Activated naive CD8-positive, alpha-beta T cell treated with anti-CD3 and anti-CD28 coated beads for 36 hours (primary cell): ENCODE results near the gene PIMREG. TPM values are rescaled to one million over a fixed set of nuclear protein-coding genes. Genes with fewer than 3 reads are reported as not detected.
"Not testable (repeated sequence)": the region's sequence is repeated elsewhere in the genome, so short reads cannot be mapped to it uniquely, and the experiment has no call there.

ENCODE experiments used
- DNase-seq: peaks from one replicate; pipeline ENCODE4 v3.0.0; 2021
- H3K27ac Mint-ChIP-seq: one replicate; pipeline ENCODE4 v1.8.0; 2022; ENCODE audit warnings: mild to moderate bottlenecking, moderate library complexity, mixed read lengths
- H3K27me3 Mint-ChIP-seq: one replicate; pipeline ENCODE4 v1.8.0; 2022; ENCODE audit warnings: mild to moderate bottlenecking, mixed read lengths
- H3K36me3 Mint-ChIP-seq: one replicate; pipeline ENCODE4 v1.8.0; 2021; ENCODE audit warnings: mild to moderate bottlenecking, mixed read lengths
- H3K4me1 Mint-ChIP-seq: one replicate; pipeline ENCODE4 v1.8.0; 2021; ENCODE audit warnings: mixed read lengths
- H3K4me3 Mint-ChIP-seq: one replicate; pipeline ENCODE4 v1.8.0; 2022; ENCODE audit warnings: mild to moderate bottlenecking, moderate library complexity, mixed read lengths
- H3K9me3 Mint-ChIP-seq: one replicate; pipeline ENCODE4 v1.8.0; 2022; ENCODE audit warnings: mixed read lengths
- total RNA-seq, 2 experiments: library from RNA; stranded (reverse); gene quantifications; one replicate each; pipeline ENCODE4 v1.2.3, GENCODE V29; 2021

Gene PIMREG
- total RNA-seq, 2 experiments from 2014 or later: 4.8 to 5.7 TPM

DNA sequence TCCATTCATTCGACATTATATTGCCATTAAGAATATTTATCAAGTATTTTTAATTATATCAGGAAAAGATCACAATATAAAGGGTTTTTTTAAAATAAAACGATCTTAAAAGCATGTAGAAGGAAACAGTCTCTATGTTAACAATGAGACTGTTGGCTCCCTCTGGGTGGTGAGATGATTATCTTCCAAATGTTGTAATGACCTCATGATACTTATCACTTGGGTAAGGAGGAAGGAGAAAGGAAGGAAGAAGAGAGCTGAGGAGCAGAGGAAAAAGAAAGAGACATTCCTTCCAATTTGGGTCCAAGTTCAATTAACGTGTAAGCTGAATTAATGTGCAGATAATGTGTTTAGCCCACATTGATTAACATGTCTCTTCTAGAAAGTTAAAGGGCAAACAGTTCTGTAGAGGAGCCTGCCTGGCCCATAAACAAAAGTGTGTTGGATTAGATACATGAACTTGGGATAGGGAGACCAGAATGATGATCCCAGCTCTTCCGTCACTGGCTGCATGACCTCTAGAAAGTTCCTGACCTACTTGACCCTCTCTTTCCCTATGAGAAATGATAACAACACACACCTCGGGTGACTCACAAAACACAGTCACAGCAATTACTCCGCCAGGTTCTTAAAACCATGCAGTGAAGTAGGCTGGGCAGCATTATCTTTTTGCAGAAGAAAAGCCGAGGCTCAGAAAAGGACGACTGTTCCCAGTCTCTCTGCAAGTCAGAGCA is 32.0 kb downstream of the PIMREG start:
- Mint-ChIP-seq H3K27ac (no peak overlapping the region), H3K27me3 (no peaks in the 10 kb centered on the region), H3K9me3 (no peaks in the 10 kb centered on the region), H3K4me1 (peaks cover 2% of the 10 kb centered on the region), H3K36me3 (no peaks in the 10 kb centered on the region), H3K4me3 (no peak overlapping the region)
- no peak for DNase-seq

DNA sequence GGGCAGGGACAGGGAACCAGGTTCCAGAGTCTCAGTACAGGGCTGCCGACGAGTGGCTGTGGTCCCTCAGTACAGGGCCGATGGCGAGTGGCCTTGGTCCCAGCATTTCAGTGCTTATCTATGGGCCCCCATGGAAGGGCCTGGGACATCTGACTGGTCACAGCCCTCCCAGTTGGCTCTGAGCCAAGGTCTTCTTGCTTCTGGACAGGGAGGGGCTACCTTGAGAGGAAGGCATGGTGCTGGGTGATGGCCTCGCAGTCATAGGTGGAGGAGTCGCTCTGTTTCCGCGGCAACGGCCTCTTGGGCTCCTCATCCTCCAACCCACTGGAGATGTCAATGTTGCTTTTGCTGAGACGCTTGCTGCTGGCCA is 32.5 kb downstream of the PIMREG start:
- no peak for DNase-seq
- H3K27ac Mint-ChIP-seq: no peak overlapping the region
- peaks cover 2% of the 10 kb centered on the region for H3K4me1 Mint-ChIP-seq
- H3K9me3 Mint-ChIP-seq: no peaks in the 10 kb centered on the region
- no peaks in the 10 kb centered on the region for H3K27me3 Mint-ChIP-seq
- H3K36me3 Mint-ChIP-seq: no peaks in the 10 kb centered on the region
- H3K4me3 Mint-ChIP-seq: no peak overlapping the region

DNA sequence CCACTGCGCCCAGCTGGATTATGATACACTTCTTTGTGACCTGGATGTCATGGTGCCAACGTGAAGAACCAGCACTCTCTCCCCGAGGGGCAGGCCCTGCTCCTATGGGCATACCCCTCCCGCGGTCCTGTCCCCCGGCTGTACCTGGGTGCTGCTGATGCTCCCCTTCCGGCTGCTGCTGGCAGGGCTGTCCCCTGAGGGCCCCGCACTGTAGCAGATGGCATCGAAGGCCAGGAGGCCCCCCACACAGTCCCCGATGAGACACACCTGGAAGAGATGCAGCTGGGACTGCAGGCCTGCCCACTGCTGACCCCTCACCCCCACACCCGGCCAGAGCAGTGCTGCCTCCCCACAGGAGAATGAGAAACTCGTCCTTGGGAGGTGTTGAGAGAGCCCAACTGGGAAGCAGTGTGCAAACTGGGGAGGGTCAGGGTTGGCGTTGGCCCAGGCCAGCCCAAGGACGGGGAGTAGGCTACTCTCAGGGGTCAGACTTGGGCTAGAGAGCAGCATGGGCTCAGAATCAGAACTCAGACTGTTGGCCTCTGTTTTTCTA is 33.7 kb downstream of the PIMREG start:
- Mint-ChIP-seq H3K27ac (no peak overlapping the region), H3K4me3 (no peak overlapping the region), H3K4me1 (peaks cover 2% of the 10 kb centered on the region), H3K9me3 (no peaks in the 10 kb centered on the region), H3K36me3 (no peaks in the 10 kb centered on the region), H3K27me3 (no peaks in the 10 kb centered on the region)
- DNase-seq: no peak

DNA sequence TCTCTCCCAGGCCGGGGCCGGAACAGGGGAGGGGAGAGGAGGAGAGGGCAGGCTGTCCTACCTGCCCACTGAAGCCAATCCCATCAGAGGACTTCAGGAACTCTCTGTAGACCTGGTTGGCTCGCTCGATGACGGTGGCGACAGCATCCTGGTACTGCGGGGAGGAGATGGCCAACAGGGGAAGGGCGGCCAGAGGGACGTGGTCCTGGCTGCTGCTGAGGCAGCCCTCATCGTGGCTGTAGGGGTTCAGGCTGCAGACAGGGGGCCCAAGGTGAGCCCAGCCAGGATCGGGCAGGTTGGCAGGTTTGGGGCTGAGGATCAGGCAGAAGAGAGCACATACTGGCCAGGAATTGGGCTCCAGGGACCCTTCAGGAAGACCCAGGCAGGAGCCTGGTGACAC is 34.2 kb downstream of the PIMREG start:
- Mint-ChIP-seq H3K4me3 (no peak overlapping the region), H3K27me3 (no peaks in the 10 kb centered on the region), H3K27ac (no peak overlapping the region), H3K36me3 (no peaks in the 10 kb centered on the region), H3K4me1 (no peaks in the 10 kb centered on the region), H3K9me3 (no peaks in the 10 kb centered on the region)
- DNase-seq: no peak

DNA sequence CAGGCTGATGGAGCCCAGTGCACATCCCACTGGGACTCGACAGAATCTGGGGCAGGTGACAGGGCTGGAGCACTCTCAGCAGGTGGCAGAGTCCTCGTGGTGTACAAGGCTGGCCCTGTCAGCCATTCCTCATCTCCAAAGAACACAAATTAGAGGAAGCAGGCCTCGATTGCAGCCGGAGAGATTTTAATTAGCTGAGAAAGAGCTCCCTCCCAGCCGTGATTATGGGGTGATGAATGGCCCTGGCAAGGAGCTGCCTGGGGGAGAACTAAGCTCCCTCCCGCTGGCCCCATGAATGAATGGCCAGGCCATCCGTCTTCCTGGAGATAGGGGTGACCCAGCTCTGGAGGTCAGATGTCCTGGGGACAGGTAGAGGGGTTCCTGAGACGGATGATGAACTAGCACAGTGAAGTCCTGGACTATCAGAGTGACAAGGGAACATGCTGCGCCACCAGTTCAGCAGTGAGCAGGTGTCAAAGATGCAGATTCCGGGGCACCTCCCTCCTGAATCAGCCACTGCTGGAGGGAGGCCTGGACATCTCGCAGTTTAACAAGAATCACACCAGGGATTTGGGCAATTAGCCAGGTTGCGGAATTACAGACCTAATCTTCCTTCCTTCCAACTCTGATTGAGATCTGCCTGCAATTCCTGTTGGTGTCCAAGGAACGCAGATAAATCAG is 35.5 kb downstream of the PIMREG start:
- H3K4me1 Mint-ChIP-seq: no peaks in the 10 kb centered on the region
- no peaks in the 10 kb centered on the region for H3K27me3 Mint-ChIP-seq
- no peaks in the 10 kb centered on the region for H3K36me3 Mint-ChIP-seq
- DNase-seq: no peak
- H3K4me3 Mint-ChIP-seq: no peak overlapping the region
- no peaks in the 10 kb centered on the region for H3K9me3 Mint-ChIP-seq
- no peak overlapping the region for H3K27ac Mint-ChIP-seq

DNA sequence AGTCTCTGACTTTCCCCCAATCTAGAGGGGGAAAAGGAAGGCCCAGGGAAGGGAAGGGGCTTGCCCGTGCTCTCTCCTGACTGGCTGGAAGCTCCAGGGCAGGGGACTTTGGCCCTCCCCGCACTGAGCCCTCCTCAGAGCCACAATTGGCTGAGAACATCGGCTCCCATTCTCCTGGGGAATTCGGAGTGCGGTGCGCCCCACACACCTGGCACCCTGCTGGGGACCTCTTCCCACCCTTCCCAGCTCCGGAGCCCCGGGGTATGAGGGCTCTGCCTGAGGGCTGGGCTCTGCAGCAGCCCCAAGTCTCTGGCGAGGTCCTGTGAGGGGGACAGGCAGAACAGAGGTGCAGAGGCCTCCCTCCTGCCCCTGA is 36.0 kb downstream of the PIMREG start:
- no peaks in the 10 kb centered on the region for H3K27me3 Mint-ChIP-seq
- no peak overlapping the region for H3K4me3 Mint-ChIP-seq
- H3K27ac Mint-ChIP-seq: no peak overlapping the region

DNA sequence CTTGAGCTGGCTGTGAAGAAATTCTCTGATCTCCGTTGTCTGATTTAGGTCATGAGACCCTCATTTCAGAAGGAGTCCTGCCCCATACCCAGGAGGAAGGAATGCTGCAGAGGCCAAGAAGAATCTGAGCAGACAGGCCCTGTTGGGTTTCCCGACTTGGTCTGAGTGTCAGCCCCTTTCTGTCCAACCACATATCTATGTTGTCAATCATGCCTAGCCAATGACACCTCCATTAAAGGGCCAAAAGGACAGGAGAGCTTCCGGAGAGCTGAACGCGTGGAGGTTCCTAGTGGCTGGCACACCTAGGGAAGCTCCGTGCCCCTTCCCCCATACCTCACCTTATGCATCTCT is 37.8 kb downstream of the PIMREG start:
- Mint-ChIP-seq H3K27me3 (no peaks in the 10 kb centered on the region), H3K36me3 (no peaks in the 10 kb centered on the region), H3K4me3 (no peak overlapping the region), H3K9me3 (no peaks in the 10 kb centered on the region), H3K4me1 (no peaks in the 10 kb centered on the region), H3K27ac (no peak overlapping the region)
- no peak for DNase-seq

More for the DNA sequence above, 36.0 kb downstream of the PIMREG start:
- no peak for DNase-seq
- Mint-ChIP-seq H3K36me3 (no peaks in the 10 kb centered on the region), H3K4me1 (no peaks in the 10 kb centered on the region), H3K9me3 (no peaks in the 10 kb centered on the region)

DNA sequence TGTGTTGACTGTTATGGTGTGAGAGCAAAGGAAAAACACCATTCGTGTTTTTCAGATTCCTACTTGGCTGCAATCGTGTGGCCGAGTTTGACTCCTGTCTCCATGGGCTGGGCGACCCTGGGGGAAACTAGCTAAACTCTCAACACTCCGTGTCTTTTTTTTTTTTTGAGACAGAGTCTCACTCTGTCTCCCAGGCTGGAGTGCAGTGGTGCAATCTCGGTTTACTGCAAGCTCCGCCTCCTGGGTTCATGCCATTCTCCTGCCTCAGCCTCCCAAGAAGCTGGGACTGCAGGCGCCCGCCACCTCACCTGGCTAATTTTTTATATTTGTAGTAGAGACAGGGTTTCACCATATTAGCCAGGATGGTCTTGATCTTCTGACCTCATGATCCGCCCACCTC is 38.5 kb downstream of the PIMREG start:
- H3K27me3 Mint-ChIP-seq: not testable (repeated sequence)

DNA sequence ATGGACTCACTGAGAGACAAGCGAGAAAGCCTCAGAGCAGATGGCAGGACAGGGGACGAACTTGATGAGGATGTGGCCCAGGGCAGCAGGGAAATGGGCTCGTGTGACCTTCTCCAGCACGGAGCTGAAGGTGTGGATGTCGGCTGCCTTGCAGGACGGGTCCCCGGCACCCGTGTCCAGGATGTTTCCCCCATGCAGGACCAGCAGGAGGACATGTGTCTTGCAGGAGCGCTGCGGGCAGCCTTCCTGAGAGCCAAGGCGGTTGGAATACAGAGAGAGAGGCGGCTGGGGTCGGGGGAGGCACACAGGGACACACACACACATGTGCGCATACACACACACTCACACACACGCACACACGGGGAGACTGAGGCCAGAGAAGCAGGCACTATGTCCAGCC is 39.3 kb downstream of the PIMREG start:
- Mint-ChIP-seq H3K36me3 (no peaks in the 10 kb centered on the region), H3K4me1 (no peaks in the 10 kb centered on the region), H3K4me3 (no peak overlapping the region), H3K27me3 (no peaks in the 10 kb centered on the region), H3K9me3 (no peaks in the 10 kb centered on the region), H3K27ac (no peak overlapping the region)
- DNase-seq: no peak

More for the DNA sequence above, 38.5 kb downstream of the PIMREG start:
- not testable (repeated sequence) for H3K4me1 Mint-ChIP-seq, H3K9me3 Mint-ChIP-seq, DNase-seq, H3K27ac Mint-ChIP-seq, H3K36me3 Mint-ChIP-seq, H3K4me3 Mint-ChIP-seq

DNA sequence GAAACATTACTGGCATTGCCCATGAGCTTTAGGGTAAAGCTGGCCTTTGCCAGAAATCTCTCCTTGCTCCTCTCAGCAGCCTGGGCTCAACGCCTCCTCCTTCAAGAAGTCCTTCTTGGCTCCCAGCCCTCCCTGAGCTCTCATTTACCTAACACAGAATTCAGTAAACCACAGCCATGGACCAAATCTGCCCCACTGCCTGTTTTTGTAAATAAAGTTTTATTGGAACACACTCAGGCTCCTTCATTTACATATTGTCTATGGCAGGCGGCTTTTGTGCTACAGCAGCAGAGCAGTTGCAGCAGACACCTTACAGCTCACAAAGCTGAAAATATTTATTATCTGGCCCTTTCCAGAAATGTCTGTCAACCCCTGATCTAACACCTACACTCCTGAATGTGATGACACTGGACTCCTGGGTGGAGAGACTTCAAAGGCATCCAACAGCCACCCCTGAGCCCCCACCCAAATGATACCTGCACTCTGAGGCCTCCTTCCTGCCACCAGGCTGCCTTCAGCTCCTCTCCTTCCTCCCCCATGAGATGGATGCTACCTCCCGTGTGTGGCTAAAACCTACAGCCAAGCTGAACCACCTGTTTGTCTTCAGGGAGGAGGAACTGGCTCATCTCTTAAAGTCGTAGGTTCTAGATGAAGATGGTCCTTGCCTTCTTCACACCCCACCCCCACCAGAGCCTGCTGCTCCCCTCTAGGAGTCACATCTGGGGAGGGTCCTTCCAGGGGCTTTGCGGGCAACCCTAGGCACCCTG is 41.6 kb downstream of the PIMREG start:
- H3K36me3 Mint-ChIP-seq: no peaks in the 10 kb centered on the region
- no peaks in the 10 kb centered on the region for H3K4me1 Mint-ChIP-seq
- DNase-seq: no peak
- H3K27ac Mint-ChIP-seq: no peak overlapping the region
- no peaks in the 10 kb centered on the region for H3K9me3 Mint-ChIP-seq
- H3K27me3 Mint-ChIP-seq: no peaks in the 10 kb centered on the region
- H3K4me3 Mint-ChIP-seq: no peak overlapping the region

DNA sequence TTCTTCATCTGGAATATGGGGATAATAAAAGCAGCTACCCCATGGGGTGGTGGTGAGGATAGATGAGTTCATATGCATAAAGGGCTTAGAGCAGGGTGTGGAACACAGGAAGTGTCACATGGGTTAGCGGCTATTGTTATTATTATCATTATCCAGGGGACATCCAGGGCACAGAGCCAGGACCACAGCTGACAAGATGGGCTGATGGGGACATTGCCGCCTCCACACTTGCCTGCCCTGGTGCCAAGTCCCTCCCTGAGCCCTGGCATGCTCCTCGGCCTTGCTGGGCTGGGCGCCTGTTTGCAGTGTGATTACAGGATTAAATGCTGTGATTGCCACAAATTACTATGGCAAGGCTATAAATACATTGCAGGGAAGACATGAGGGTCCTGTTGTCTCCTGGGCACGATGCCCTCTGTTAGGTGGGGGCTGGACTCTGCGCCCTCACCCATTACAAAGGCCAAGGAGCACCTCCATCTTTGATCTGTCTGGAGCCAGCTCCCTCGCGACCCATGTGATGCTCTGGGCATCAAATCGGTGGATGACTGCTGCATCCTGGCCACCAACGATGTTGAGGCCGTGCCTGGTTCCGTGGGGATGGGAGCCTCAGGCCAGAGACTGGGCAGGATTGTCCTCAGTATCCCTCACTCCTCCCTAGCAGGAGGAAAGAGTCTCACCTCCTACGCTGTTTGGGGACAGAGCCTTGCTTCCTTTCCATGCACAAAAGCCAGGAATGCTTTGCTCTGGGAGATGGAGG is 43.2 kb downstream of the PIMREG start:
- Mint-ChIP-seq H3K4me3 (no peak overlapping the region), H3K9me3 (no peaks in the 10 kb centered on the region), H3K27me3 (no peaks in the 10 kb centered on the region), H3K27ac (no peak overlapping the region), H3K36me3 (no peaks in the 10 kb centered on the region), H3K4me1 (no peaks in the 10 kb centered on the region)
- DNase-seq: no peak

DNA sequence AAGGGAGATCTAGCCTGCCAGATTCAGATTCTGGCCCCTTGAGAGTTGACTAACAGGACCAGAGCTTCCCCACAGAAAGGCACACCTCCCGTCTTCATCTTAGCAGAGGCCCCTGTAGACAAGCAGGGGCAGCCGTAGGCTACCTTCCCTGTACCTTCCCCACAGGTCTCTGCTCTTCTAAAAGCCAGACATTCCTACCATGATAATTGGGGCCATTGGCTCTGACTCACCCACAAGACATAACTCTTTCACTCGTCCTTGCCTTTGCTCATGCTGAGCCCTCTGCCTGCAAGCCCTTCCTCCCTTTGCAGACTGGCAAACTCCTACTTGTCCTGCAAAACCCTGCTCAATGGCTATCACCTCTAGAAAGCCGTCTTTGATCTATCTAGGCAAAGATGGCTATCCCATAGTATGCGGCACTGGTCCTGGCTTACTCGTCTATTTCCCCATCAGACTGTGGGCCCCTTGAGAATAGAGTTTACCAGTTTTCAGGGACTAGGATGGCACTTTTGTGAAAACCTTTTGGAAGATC is 43.8 kb downstream of the PIMREG start:
- Mint-ChIP-seq H3K4me3 (no peak overlapping the region), H3K27ac (no peak overlapping the region), H3K4me1 (no peaks in the 10 kb centered on the region), H3K36me3 (no peaks in the 10 kb centered on the region), H3K9me3 (no peaks in the 10 kb centered on the region), H3K27me3 (no peaks in the 10 kb centered on the region)
- DNase-seq: no peak

DNA sequence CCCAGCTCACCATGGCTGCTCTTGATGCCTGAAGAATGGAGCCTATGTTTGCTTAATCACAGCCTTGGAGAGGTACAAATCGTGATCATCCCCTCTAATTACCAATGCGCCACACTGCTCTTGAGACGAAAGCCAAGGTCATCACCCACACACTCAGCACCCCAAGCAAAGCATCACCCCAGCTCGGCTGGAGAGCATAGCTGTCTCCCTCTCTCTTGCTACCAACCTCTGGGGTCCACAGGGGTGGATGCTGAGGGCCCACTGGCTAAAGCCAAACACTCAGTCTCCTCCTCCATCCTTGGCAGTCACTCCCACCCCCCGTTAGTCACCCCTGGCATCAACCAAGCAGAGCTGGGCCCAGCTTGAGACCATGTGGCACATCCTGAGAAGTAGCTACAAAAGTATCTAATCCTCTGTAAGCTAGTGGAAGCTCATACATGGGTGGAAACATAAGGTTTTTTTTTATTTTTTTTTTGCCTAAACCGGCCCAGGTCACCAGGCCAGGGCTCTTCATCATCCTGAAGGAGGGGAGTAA is 44.8 kb downstream of the PIMREG start:
- H3K27ac Mint-ChIP-seq: no peak overlapping the region
- no peaks in the 10 kb centered on the region for H3K9me3 Mint-ChIP-seq
- H3K27me3 Mint-ChIP-seq: no peaks in the 10 kb centered on the region
- DNase-seq: no peak
- no peaks in the 10 kb centered on the region for H3K4me1 Mint-ChIP-seq
- no peak overlapping the region for H3K4me3 Mint-ChIP-seq
- H3K36me3 Mint-ChIP-seq: no peaks in the 10 kb centered on the region

DNA sequence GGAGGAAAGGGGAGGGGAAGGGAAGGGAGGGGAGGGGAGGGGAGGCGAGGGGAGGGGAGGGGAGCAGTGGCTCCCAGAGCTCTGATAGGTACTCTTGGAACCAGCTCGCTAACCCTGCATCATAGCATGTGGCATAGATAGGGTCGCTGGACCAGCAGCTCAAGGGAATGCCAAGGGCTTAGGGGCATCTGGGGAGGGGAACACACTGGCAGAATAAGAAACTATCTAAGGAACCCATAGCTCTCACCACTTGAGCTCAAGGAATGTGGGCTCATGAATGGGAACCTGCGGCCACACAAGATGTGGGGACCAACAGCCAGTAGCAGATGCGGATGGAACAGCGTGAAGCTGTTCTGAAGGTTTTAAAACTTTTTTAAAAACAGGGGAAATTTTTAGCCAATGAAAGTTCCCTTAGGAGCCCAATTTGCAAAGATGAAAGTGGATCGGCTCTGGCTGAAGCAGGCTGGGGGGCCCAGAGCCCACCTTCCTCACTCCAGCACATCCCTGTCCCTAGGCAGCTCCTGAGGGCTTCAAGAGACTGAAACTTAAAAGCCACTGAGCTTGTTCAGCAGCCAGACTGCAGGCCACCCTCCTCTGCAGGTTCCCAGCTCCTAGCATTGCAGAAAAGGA is 46.9 kb downstream of the PIMREG start:
- no peak overlapping the region for H3K4me3 Mint-ChIP-seq
- no peak overlapping the region for H3K27ac Mint-ChIP-seq
- H3K27me3 Mint-ChIP-seq: peaks cover 2% of the 10 kb centered on the region
- H3K4me1 Mint-ChIP-seq: peaks cover 8% of the 10 kb centered on the region
- no peaks in the 10 kb centered on the region for H3K36me3 Mint-ChIP-seq
- DNase-seq: no peak
- no peaks in the 10 kb centered on the region for H3K9me3 Mint-ChIP-seq
